Mucosa of stomach (tissue), 1 donor: Measurements from ENCODE around the gene LIPI.

Experiments
- H3K27me3 ChIP-seq: one replicate; pipeline ENCODE4 v1.7.0; 2013; ENCODE audit warnings: mild to moderate bottlenecking, low read length; ENCODE audit not compliant: control insufficient read depth, insufficient read depth
- H3K36me3 ChIP-seq: one replicate; pipeline ENCODE4 v1.7.0; 2013; ENCODE audit warnings: low read length; ENCODE audit not compliant: control insufficient read depth, insufficient read depth
- H3K4me1 ChIP-seq: one replicate; pipeline ENCODE4 v1.7.0; 2013; ENCODE audit warnings: mild to moderate bottlenecking, low read length; ENCODE audit not compliant: control insufficient read depth, insufficient read depth
- H3K4me3 ChIP-seq: one replicate; pipeline ENCODE4 v1.7.0; 2013; ENCODE audit warnings: low read length
- H3K9ac ChIP-seq: one replicate; pipeline ENCODE4 v1.7.0; 2013; ENCODE audit warnings: mild to moderate bottlenecking, low read length, moderate library complexity
- H3K9me3 ChIP-seq: one replicate; pipeline ENCODE4 v1.7.0; 2013; ENCODE audit warnings: mild to moderate bottlenecking, low read length, moderate library complexity; ENCODE audit not compliant: control insufficient read depth
- donor health status: Pancreatic carcinoma.

LIPI gene

GRCh38 chr21:14084068-14084501 lies 126.7 kb downstream of the LIPI start:
- no peaks in the 10 kb centered on the region for H3K27me3 ChIP-seq
- no peak overlapping the region for H3K4me3 ChIP-seq
- H3K9ac ChIP-seq, result no peak overlapping the region

GRCh38 chr21:14080764-14081096 lies 130.0 kb downstream of the LIPI start:
- Histone ChIP-seq H3K36me3 (no peaks in the 10 kb centered on the region), H3K4me3 (no peak overlapping the region), H3K27me3 (no peaks in the 10 kb centered on the region), H3K9me3 (no peaks in the 10 kb centered on the region), H3K4me1 (no peaks in the 10 kb centered on the region), H3K9ac (no peak overlapping the region)

More at GRCh38 chr21:14084068-14084501, 126.7 kb downstream of the LIPI start:
- Histone ChIP-seq H3K4me1 (no peaks in the 10 kb centered on the region), H3K36me3 (no peaks in the 10 kb centered on the region), H3K9me3 (no peaks in the 10 kb centered on the region)

- H3K36me3 ChIP-seq, result no peaks in the 10 kb centered on the region
- H3K4me1 ChIP-seq, result no peaks in the 10 kb centered on the region
- H3K9me3 ChIP-seq, result no peaks in the 10 kb centered on the region
- no peak overlapping the region for H3K9ac ChIP-seq
- no peaks in the 10 kb centered on the region for H3K27me3 ChIP-seq
- no peak overlapping the region for H3K4me3 ChIP-seq
Observed at GRCh38 chr21:14080040-14080763, 130.6 kb downstream of the LIPI start.

GRCh38 chr21:14078746-14079375 lies 131.9 kb downstream of the LIPI start:
- Histone ChIP-seq H3K4me3 (no peak overlapping the region), H3K27me3 (no peaks in the 10 kb centered on the region), H3K4me1 (no peaks in the 10 kb centered on the region), H3K9me3 (no peaks in the 10 kb centered on the region), H3K9ac (no peak overlapping the region), H3K36me3 (no peaks in the 10 kb centered on the region)

- H3K27me3 ChIP-seq, result no peaks in the 10 kb centered on the region
- H3K4me3 ChIP-seq, result no peak overlapping the region
- H3K9ac ChIP-seq, result no peak overlapping the region
- no peaks in the 10 kb centered on the region for H3K9me3 ChIP-seq
- H3K4me1 ChIP-seq, result no peaks in the 10 kb centered on the region
- no peaks in the 10 kb centered on the region for H3K36me3 ChIP-seq
Observed at GRCh38 chr21:14076143-14076806, 134.5 kb downstream of the LIPI start.

GRCh38 chr21:14075346-14076142 lies 135.2 kb downstream of the LIPI start:
- Histone ChIP-seq H3K4me1 (no peaks in the 10 kb centered on the region), H3K4me3 (no peak overlapping the region), H3K36me3 (no peaks in the 10 kb centered on the region), H3K27me3 (no peaks in the 10 kb centered on the region), H3K9me3 (no peaks in the 10 kb centered on the region), H3K9ac (no peak overlapping the region)

- H3K9ac ChIP-seq, result no peak overlapping the region
- H3K4me1 ChIP-seq, result no peaks in the 10 kb centered on the region
- H3K9me3 ChIP-seq, result no peaks in the 10 kb centered on the region
- no peak overlapping the region for H3K4me3 ChIP-seq
- H3K27me3 ChIP-seq, result no peaks in the 10 kb centered on the region
- no peaks in the 10 kb centered on the region for H3K36me3 ChIP-seq
Observed at GRCh38 chr21:14074177-14074576, 136.6 kb downstream of the LIPI start.

GRCh38 chr21:14073615-14074014 lies 137.1 kb downstream of the LIPI start:
- Histone ChIP-seq H3K9ac (no peak overlapping the region), H3K9me3 (no peaks in the 10 kb centered on the region)

GRCh38 chr21:14072761-14073535 lies 137.8 kb downstream of the LIPI start:
- Histone ChIP-seq H3K9me3 (no peaks in the 10 kb centered on the region), H3K9ac (no peak overlapping the region), H3K36me3 (no peaks in the 10 kb centered on the region), H3K27me3 (no peaks in the 10 kb centered on the region), H3K4me1 (no peaks in the 10 kb centered on the region), H3K4me3 (no peak overlapping the region)

More at GRCh38 chr21:14073615-14074014, 137.1 kb downstream of the LIPI start:
- Histone ChIP-seq H3K4me3 (no peak overlapping the region), H3K36me3 (no peaks in the 10 kb centered on the region), H3K27me3 (no peaks in the 10 kb centered on the region), H3K4me1 (no peaks in the 10 kb centered on the region)

- H3K9me3 ChIP-seq, result no peaks in the 10 kb centered on the region
Observed at GRCh38 chr21:14071902-14072734, 138.6 kb downstream of the LIPI start.

GRCh38 chr21:14070968-14071367 lies 139.8 kb downstream of the LIPI start:
- no peaks in the 10 kb centered on the region for H3K4me1 ChIP-seq
- H3K27me3 ChIP-seq, result no peaks in the 10 kb centered on the region
- H3K36me3 ChIP-seq, result no peaks in the 10 kb centered on the region
- H3K4me3 ChIP-seq, result no peak overlapping the region
- H3K9me3 ChIP-seq, result no peaks in the 10 kb centered on the region
- H3K9ac ChIP-seq, result no peak overlapping the region

More at GRCh38 chr21:14071902-14072734, 138.6 kb downstream of the LIPI start:
- H3K36me3 ChIP-seq, result no peaks in the 10 kb centered on the region
- no peaks in the 10 kb centered on the region for H3K27me3 ChIP-seq
- H3K9ac ChIP-seq, result no peak overlapping the region
- H3K4me1 ChIP-seq, result no peaks in the 10 kb centered on the region
- H3K4me3 ChIP-seq, result no peak overlapping the region
